ENCODE results near the gene SERGEF. TPM values are rescaled to one million over a fixed set of nuclear protein-coding genes. Genes with fewer than 3 reads are reported as not detected.

The SERGEF gene
- total and polyA plus RNA-seq, 2 of the 13 experiments (the other 11 are each of a cell fraction or from before 2014, with no cell fraction given), result 54.5 to 114 TPM

DNA sequence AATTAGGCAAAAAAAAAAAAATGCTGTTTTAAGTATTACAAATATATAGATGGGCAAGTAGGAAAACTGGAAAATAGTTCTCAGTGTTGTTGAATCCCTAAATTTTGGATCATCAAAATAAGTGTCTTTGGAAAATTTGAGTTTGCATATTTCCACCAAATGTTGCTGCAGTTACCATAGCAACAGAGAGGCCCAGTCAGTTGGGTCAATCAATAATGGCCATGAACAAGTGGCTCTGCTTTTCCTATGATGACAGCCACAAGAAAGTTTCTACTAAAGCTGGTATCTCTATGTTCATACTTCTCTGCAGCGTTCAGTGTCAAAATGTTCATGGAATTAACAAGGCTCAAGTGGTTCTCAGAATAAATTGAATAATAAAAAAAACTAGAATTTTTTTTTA lies 79.1 kb downstream of the SERGEF start:
- Histone ChIP-seq H3K9me3 (ENCODE audit: low read length) (no peaks in the 10 kb centered on the region), H3K4me1 (ENCODE audit: insufficient read depth, low read length) (peaks cover 8% of the 10 kb centered on the region; the same call in 1 of the 2 replicates), H3K27ac (ENCODE audit: extremely low read length, insufficient read depth, low read length) (peak overlapping the region; percentile 42), H3K79me2 (ENCODE audit: insufficient read depth, low read length) (peaks cover 6% of the 10 kb centered on the region), H2AFZ (ENCODE audit: low read length) (no peak overlapping the region), H3K36me3 (replicated peaks in 1 of 2; ENCODE audit: control insufficient read depth in 1 of 2, insufficient read depth in 2 of 2, low read length in 2 of 2) (peaks cover 9 to 34% of the 10 kb centered on the region in 2 experiments), H3K4me3 (replicated peaks in 1 of 3; ENCODE audit: insufficient read depth in 1 of 3, low read depth in 2 of 3, low read length in 3 of 3) (no peak overlapping the region), H3K27me3 (ENCODE audit: control insufficient read depth in 1 of 2, insufficient read depth in 2 of 2, low read length in 2 of 2) (no peaks in the 10 kb centered on the region), H4K20me1 (ENCODE audit: insufficient read depth, low read length) (no peaks in the 10 kb centered on the region), H3K9ac (ENCODE audit: insufficient read depth, low read depth, low read length) (no peak overlapping the region), H3K4me2 (ENCODE audit: low read depth, low read length) (no peak overlapping the region)
- FAIRE-seq, result no peak
- DNase-seq (ENCODE audit: low spot score), result peak; percentile 31
- intact Hi-C loops (cut with micrococcal nuclease; ENCODE audit: unreplicated experiment), result no loop called here
- in situ Hi-C loops (cut with HindIII; ENCODE audit: extremely low pct_ligation_motif_present, low pct_unique_long_range_greater_than_20kb), result no loop called here
- no TSS peak for BruUV-seq (replicated peaks)
- 87% methylated on average over 1 of the region's 1 CpG for WGBS (ENCODE audit: low lambda C conversion rate)
- ATAC-seq, result peak; percentile 54
- ChIA-PET POLR2A (no interaction called here), CTCF (ENCODE audit: low intra/inter-chr PET ratio, low total read pairs) (interaction anchor here (0.6 kb wide), 1 partner anchor 189 kb away, joined by 3 read pairs; no protein-coding TSS in a partner anchor)
- TF ChIP-seq ONECUT2 (CRISPR knock-in tag; IDR thresholded peaks at IDR 0.05), result peak; percentile 75; the same call in 1 of the 2 replicates
- no peak for TF ChIP-seq CHD2 (IDR thresholded peaks at IDR 0.05; ENCODE audit: low read depth, low read length)
- TF ChIP-seq, protein P1, sequence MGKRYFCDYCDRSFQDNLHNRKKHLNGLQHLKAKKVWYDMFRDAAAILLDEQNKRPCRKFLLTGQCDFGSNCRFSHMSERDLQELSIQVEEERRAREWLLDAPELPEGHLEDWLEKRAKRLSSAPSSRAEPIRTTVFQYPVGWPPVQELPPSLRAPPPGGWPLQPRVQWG (CRISPR knock-in tag; IDR thresholded peaks at IDR 0.05; ENCODE audit: borderline replicate concordance, low read depth), result no peak
- peak; percentile 78 for TF ChIP-seq RFX1 (IDR thresholded peaks at IDR 0.05)
- TF ChIP-seq ZNF878 (CRISPR knock-in tag; IDR thresholded peaks at IDR 0.05), result no peak
- peak; percentile 81 for TF ChIP-seq RFX3 (CRISPR knock-in tag; IDR thresholded peaks at IDR 0.05)
- no peak for TF ChIP-seq U2AF1 (optimal IDR thresholded peaks at IDR 0.05; ENCODE audit: low read depth, low read length)
- TF ChIP-seq ATF1 (CRISPR knock-in tag; IDR thresholded peaks at IDR 0.05), result no peak
- TF ChIP-seq, protein P2, sequence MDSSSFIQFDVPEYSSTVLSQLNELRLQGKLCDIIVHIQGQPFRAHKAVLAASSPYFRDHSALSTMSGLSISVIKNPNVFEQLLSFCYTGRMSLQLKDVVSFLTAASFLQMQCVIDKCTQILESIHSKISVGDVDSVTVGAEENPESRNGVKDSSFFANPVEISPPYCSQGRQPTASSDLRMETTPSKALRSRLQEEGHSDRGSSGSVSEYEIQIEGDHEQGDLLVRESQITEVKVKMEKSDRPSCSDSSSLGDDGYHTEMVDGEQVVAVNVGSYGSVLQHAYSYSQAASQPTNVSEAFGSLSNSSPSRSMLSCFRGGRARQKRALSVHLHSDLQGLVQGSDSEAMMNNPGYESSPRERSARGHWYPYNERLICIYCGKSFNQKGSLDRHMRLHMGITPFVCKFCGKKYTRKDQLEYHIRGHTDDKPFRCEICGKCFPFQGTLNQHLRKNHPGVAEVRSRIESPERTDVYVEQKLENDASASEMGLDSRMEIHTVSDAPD (CRISPR knock-in tag; IDR thresholded peaks at IDR 0.05), result no peak
- no peak for TF ChIP-seq YEATS2 (CRISPR knock-in tag; IDR thresholded peaks at IDR 0.05; ENCODE audit: borderline replicate concordance)
- no peak for TF ChIP-seq ZBTB3 (CRISPR knock-in tag; IDR thresholded peaks at IDR 0.05; ENCODE audit: borderline replicate concordance, low read depth)
- TF ChIP-seq ZNF557 (CRISPR knock-in tag; IDR thresholded peaks at IDR 0.05), result no peak
- TF ChIP-seq MXI1 (IDR thresholded peaks at IDR 0.05; ENCODE audit: borderline replicate concordance, low read depth, low read length), result 0 out of 3 replicates have a peak, but pooled peaks have one; percentile 13
- no peak for TF ChIP-seq KDM1A (CRISPR knock-in tag; IDR thresholded peaks at IDR 0.05)
- TF ChIP-seq, protein P3, sequence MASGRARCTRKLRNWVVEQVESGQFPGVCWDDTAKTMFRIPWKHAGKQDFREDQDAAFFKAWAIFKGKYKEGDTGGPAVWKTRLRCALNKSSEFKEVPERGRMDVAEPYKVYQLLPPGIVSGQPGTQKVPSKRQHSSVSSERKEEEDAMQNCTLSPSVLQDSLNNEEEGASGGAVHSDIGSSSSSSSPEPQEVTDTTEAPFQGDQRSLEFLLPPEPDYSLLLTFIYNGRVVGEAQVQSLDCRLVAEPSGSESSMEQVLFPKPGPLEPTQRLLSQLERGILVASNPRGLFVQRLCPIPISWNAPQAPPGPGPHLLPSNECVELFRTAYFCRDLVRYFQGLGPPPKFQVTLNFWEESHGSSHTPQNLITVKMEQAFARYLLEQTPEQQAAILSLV (CRISPR knock-in tag; IDR thresholded peaks at IDR 0.05; ENCODE audit: borderline replicate concordance), result no peak
- TF ChIP-seq NCOA1 (CRISPR knock-in tag; IDR thresholded peaks at IDR 0.05), result no peak
- TF ChIP-seq, protein P4, sequence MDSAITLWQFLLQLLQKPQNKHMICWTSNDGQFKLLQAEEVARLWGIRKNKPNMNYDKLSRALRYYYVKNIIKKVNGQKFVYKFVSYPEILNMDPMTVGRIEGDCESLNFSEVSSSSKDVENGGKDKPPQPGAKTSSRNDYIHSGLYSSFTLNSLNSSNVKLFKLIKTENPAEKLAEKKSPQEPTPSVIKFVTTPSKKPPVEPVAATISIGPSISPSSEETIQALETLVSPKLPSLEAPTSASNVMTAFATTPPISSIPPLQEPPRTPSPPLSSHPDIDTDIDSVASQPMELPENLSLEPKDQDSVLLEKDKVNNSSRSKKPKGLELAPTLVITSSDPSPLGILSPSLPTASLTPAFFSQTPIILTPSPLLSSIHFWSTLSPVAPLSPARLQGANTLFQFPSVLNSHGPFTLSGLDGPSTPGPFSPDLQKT (CRISPR knock-in tag; IDR thresholded peaks at IDR 0.05; ENCODE audit: borderline replicate concordance), result no peak
- no peak for TF ChIP-seq IKZF4 (CRISPR knock-in tag; IDR thresholded peaks at IDR 0.05; ENCODE audit: borderline replicate concordance, low read depth, not compliant biosample characterization)
- TF ChIP-seq RFX5 (IDR thresholded peaks at IDR 0.05; ENCODE audit: low read depth, low read length), result peak; percentile 82
- TF ChIP-seq NCOA2 (CRISPR knock-in tag; IDR thresholded peaks at IDR 0.05), result no peak
- no peak for TF ChIP-seq HCFC1 (IDR thresholded peaks at IDR 0.05; ENCODE audit: low read depth, low read length)
